ENCODE results near the gene RETREG1.

DNA sequence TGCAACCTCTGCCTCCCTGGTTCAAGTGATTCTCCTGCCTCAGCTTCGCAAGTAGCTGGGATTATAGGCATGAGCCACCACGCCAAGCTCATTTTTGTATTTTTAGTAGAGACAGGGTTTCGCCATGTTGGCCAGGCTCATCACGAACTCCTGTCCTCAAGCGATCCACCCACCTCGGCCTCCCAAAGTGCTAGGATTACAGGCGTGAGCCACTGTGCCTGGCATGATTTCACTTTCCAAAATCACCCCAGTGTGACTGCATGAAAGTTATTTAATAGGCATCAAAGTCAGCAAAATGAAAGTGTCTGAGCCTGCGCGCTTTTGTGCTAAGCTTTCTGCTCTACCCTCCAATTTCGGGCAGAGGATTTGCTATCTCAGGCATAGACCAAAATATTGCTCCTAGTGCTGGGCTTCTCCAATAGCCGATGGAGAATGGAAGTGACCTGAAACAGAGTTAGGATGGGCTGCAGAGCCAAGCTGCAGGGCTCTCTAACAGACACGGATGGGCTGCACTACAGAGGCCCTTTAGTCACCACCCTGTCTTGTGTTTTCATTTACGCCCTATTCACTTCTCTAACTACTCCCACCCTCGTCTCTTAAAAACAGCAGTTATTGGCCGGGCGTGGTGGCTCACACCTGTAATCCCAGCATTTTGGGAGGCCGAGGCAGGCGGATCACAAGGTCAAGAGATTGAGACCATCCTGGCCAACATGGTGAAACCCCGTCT lies 44.3 kb downstream of the RETREG1 start:
- no peak for TF ChIP-seq RFX5 (IDR thresholded peaks at IDR 0.05; ENCODE audit: low read length)
- TF ChIP-seq MXI1 (IDR thresholded peaks at IDR 0.05; ENCODE audit: low read depth, low read length), result no peak
- TF ChIP-seq, protein P1, sequence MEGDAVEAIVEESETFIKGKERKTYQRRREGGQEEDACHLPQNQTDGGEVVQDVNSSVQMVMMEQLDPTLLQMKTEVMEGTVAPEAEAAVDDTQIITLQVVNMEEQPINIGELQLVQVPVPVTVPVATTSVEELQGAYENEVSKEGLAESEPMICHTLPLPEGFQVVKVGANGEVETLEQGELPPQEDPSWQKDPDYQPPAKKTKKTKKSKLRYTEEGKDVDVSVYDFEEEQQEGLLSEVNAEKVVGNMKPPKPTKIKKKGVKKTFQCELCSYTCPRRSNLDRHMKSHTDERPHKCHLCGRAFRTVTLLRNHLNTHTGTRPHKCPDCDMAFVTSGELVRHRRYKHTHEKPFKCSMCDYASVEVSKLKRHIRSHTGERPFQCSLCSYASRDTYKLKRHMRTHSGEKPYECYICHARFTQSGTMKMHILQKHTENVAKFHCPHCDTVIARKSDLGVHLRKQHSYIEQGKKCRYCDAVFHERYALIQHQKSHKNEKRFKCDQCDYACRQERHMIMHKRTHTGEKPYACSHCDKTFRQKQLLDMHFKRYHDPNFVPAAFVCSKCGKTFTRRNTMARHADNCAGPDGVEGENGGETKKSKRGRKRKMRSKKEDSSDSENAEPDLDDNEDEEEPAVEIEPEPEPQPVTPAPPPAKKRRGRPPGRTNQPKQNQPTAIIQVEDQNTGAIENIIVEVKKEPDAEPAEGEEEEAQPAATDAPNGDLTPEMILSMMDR (IDR thresholded peaks at IDR 0.05), result no peak
- no peak for TF ChIP-seq RAD21 (IDR thresholded peaks at IDR 0.05; ENCODE audit: low read length)
- no peak for TF ChIP-seq NFIC (IDR thresholded peaks at IDR 0.05; ENCODE audit: borderline replicate concordance)
- TF ChIP-seq, protein P2, sequence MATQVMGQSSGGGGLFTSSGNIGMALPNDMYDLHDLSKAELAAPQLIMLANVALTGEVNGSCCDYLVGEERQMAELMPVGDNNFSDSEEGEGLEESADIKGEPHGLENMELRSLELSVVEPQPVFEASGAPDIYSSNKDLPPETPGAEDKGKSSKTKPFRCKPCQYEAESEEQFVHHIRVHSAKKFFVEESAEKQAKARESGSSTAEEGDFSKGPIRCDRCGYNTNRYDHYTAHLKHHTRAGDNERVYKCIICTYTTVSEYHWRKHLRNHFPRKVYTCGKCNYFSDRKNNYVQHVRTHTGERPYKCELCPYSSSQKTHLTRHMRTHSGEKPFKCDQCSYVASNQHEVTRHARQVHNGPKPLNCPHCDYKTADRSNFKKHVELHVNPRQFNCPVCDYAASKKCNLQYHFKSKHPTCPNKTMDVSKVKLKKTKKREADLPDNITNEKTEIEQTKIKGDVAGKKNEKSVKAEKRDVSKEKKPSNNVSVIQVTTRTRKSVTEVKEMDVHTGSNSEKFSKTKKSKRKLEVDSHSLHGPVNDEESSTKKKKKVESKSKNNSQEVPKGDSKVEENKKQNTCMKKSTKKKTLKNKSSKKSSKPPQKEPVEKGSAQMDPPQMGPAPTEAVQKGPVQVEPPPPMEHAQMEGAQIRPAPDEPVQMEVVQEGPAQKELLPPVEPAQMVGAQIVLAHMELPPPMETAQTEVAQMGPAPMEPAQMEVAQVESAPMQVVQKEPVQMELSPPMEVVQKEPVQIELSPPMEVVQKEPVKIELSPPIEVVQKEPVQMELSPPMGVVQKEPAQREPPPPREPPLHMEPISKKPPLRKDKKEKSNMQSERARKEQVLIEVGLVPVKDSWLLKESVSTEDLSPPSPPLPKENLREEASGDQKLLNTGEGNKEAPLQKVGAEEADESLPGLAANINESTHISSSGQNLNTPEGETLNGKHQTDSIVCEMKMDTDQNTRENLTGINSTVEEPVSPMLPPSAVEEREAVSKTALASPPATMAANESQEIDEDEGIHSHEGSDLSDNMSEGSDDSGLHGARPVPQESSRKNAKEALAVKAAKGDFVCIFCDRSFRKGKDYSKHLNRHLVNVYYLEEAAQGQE (IDR thresholded peaks at IDR 0.05; ENCODE audit: low read depth, low read length), result no peak

Measured in SK-N-SH (cell line).